GM18508 (cell line): ENCODE measurements around the gene SMPX.

ENCODE experiments used
- ATAC-seq: cut with Tn5 transposase; IDR thresholded peaks from one replicate; pipeline ENCODE4 v1.9.1; 2021; ENCODE audit warnings: moderate number of reproducible peaks; ENCODE audit not compliant: insufficient read depth, unreplicated experiment

Gene SMPX

DNA sequence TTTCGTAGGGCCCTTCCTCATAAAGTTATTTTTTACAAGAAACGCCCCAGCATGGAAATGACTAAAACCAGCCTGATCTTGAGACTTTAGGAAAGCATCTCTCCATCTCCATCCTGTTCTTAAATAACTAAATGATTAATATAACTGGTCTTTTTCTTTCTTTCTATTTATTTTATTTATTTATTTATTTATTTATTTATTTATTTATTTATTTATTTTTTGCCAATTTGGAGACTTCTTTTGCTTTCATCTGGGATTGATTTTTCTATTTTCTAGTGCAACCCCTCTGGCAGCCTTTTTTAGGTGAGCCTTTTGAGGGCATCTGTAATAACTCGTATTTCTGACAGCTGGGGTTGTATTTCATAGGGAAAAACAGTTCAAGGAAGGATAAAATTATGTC is 98.6 kb downstream of the SMPX start:
- ATAC-seq, result no peak

- no peak for ATAC-seq
Observed at GRCh38 chrX:21658746-21659145, 99.2 kb downstream of the SMPX start.

- no peak for ATAC-seq
Observed at GRCh38 chrX:21658152-21658737, 99.7 kb downstream of the SMPX start, which contains the start of gene KLHL34. TSS of gene KLHL34 (minus strand) at chrX:21658330. CDS start at chrX:21657788, 542 bp downstream.

DNA sequence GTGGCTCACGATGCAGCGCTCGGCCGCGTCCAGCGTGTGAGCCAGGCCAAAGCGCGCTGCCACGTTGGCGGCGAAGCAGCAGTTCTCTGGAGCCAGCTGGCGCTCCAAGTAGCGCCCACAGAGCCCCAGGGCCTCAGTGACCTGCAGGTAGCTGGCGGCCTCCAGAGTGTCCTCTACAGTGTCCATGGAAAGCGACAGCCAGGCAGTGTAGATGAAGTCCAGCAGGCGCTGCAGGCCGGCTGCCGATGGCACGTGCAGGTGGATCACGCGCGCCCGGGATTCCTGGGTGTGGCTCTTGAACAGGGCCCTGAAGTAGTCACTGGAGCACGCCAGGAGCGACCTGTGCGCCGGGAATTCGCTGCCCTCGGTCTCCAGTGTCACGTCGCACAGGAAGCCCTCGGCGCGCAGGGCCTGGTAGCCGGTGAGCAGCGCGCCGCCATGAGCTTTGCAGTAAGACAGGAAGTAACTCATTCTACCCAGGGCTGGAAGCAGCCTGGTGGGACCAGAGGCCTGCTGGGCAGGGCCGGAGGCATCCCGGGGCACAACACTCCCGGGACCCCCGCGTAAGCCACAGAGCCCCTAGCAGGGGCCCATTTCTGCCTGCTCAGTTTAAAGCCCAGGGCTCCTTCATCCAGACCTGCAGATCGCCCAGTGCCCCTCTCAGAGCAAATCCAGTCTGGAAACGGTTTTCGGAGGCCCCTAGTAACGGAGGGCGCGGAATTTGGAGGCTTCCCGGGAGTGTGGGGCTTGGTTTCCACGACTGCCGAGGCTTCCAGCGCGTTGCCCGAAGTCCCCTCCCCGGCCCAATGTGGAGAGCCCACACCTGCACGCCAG is 100.4 kb downstream of the SMPX start:
- ATAC-seq, result no peak

- ATAC-seq, result no peak
Observed at GRCh38 chrX:21656587-21657317, 101.2 kb downstream of the SMPX start.
